Activated T-cell treated with anti-CD3 and anti-CD28 coated beads, Interleukin-2, amount 50 U/mL, for 24 hours (primary cell): ENCODE measurements around the gene TPRN.

Experiments used
- DNase-seq: peaks from one replicate; pipeline ENCODE4 v3.0.0-alpha.2; 2020
- H3K27ac Mint-ChIP-seq: 2 replicates; pipeline ENCODE4 v1.8.0; 2020; ENCODE audit warnings: mild to moderate bottlenecking, mixed read lengths
- H3K27me3 Mint-ChIP-seq: 2 replicates; pipeline ENCODE4 v1.8.0; 2020; ENCODE audit warnings: mixed read lengths
- H3K36me3 Mint-ChIP-seq: 2 replicates; pipeline ENCODE4 v1.8.0; 2020; ENCODE audit warnings: low read depth, mixed read lengths
- H3K4me1 Mint-ChIP-seq: 2 replicates; pipeline ENCODE4 v1.8.0; 2020; ENCODE audit warnings: low read depth, mixed read lengths
- H3K4me3 Mint-ChIP-seq: 2 replicates; pipeline ENCODE4 v1.8.0; 2020; ENCODE audit warnings: mild to moderate bottlenecking, moderate library complexity, mixed read lengths
- H3K9me3 Mint-ChIP-seq: 2 replicates; pipeline ENCODE4 v1.8.0; 2020; ENCODE audit warnings: mixed read lengths

TPRN gene

GRCh38 chr9:137172901-137173795 lies 27.4 kb downstream of the TPRN start:
- Mint-ChIP-seq H3K4me3 (no peak overlapping the region), H3K27ac (no peak overlapping the region), H3K36me3 (peaks cover 10% of the 10 kb centered on the region), H3K27me3 (peaks cover 47% of the 10 kb centered on the region), H3K9me3 (no peaks in the 10 kb centered on the region), H3K4me1 (peaks cover 10% of the 10 kb centered on the region)
- no peak for DNase-seq

- DNase-seq: no peak
- H3K4me3 Mint-ChIP-seq: no peak overlapping the region
- H3K4me1 Mint-ChIP-seq: peaks cover 12% of the 10 kb centered on the region
- no peaks in the 10 kb centered on the region for H3K9me3 Mint-ChIP-seq
- H3K27me3 Mint-ChIP-seq: peaks cover 57% of the 10 kb centered on the region
- H3K27ac Mint-ChIP-seq: no peak overlapping the region
- no peaks in the 10 kb centered on the region for H3K36me3 Mint-ChIP-seq
Measured at GRCh38 chr9:137171149-137171900, 29.2 kb downstream of the TPRN start.

GRCh38 chr9:137170486-137171148 lies 29.9 kb downstream of the TPRN start:
- Mint-ChIP-seq H3K36me3 (no peaks in the 10 kb centered on the region), H3K27ac (no peak overlapping the region), H3K4me1 (peaks cover 12% of the 10 kb centered on the region), H3K9me3 (no peaks in the 10 kb centered on the region), H3K27me3 (peaks cover 64% of the 10 kb centered on the region), H3K4me3 (no peak overlapping the region)
- DNase-seq: no peak

- Mint-ChIP-seq H3K9me3 (no peaks in the 10 kb centered on the region), H3K4me3 (peak within 1 kb of the TSS; percentile 51), H3K27me3 (peaks cover 71% of the 10 kb centered on the region), H3K4me1 (peaks cover 10% of the 10 kb centered on the region), H3K27ac (no peak within 1 kb of the TSS), H3K36me3 (no peaks in the 10 kb centered on the region)
- no peak for DNase-seq
Measured at GRCh38 chr9:137169896-137170358, 30.6 kb downstream of the TPRN start, which contains the start of gene LRRC26. Gene LRRC26, minus strand, starts transcription at chr9:137170051. Its CDS starts 108 bp downstream, at chr9:137169943.

DNA sequence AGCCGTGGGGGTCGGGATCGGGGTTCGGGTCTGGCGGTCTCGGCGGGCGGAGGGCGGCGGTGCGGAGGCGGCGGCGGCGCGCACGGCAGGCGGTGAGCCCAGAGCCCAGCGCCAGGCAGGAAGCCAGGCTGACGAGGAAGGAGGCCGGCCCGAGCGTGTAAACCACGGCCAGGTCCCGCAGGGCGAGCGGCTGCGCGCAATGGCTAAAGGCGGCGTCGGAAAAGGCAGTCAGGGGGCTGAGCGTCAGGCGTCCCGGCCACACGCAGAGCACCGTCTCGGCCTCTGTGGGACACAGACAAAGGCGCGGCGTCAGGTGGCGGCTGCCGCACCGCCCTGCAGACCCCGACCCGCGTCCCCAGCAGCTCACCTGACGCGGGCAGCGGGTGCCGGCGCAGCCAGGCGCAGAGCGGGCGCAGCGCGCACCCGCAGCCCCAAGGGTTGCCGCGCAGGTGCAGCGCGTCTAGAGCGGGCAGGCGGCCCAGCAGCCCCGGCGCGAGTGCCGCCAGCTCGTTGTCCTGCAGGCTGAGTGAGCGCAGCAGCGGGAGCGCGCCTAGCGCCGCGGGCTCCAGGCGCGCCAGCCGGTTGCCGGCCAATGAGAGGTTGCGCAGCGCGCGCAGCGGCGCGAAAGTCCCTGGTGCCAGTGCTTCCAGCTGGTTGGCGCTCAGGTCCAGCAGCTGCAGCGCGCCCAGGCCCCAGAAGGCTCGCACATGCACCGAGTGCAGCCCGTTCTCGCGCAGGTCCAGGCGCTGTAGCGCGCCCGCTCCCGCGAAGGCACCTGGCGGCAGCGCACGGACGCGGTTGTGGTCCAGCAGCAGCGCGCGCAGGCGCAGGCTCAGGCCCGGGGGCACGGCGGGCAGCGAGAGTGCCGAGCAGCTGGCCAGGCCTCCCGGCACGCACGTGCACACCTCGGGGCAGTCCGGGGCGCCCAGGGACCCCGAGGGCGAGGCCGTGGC lies 31.4 kb downstream of the TPRN start:
- H3K9me3 Mint-ChIP-seq: no peaks in the 10 kb centered on the region
- H3K36me3 Mint-ChIP-seq: no peaks in the 10 kb centered on the region
- DNase-seq: peak; percentile 50
- peaks cover 6% of the 10 kb centered on the region for H3K4me1 Mint-ChIP-seq
- H3K4me3 Mint-ChIP-seq: peak overlapping the region; percentile 51
- H3K27me3 Mint-ChIP-seq: peaks cover 79% of the 10 kb centered on the region
- no peak overlapping the region for H3K27ac Mint-ChIP-seq

DNA sequence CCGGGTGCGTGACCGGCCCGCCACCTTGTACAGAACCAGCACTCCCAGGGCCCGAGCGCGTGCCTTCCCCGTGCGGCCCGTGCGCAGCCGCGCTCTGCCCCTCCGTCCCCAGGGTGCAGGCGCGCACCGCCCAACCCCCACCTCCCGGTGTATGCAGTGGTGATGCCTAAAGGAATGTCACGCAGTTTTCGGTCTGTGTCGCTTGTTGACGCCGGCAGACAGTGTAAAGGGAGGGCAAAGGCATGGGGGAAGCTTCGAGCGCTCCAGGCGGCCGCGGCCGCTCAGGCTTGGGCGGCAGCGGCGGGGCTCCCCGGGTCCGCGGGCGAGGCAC lies 32.0 kb downstream of the TPRN start:
- peaks cover 5% of the 10 kb centered on the region for H3K4me1 Mint-ChIP-seq
- peaks cover 77% of the 10 kb centered on the region for H3K27me3 Mint-ChIP-seq
- no peak overlapping the region for H3K27ac Mint-ChIP-seq
- DNase-seq: no peak
- H3K4me3 Mint-ChIP-seq: no peak overlapping the region
- H3K9me3 Mint-ChIP-seq: no peaks in the 10 kb centered on the region
- no peaks in the 10 kb centered on the region for H3K36me3 Mint-ChIP-seq

- Mint-ChIP-seq H3K36me3 (no peaks in the 10 kb centered on the region), H3K9me3 (no peaks in the 10 kb centered on the region), H3K4me1 (peaks cover 9% of the 10 kb centered on the region), H3K4me3 (no peak overlapping the region), H3K27ac (no peak overlapping the region), H3K27me3 (peaks cover 77% of the 10 kb centered on the region)
- no peak for DNase-seq
Measured at GRCh38 chr9:137167747-137168572, 32.6 kb downstream of the TPRN start.

DNA sequence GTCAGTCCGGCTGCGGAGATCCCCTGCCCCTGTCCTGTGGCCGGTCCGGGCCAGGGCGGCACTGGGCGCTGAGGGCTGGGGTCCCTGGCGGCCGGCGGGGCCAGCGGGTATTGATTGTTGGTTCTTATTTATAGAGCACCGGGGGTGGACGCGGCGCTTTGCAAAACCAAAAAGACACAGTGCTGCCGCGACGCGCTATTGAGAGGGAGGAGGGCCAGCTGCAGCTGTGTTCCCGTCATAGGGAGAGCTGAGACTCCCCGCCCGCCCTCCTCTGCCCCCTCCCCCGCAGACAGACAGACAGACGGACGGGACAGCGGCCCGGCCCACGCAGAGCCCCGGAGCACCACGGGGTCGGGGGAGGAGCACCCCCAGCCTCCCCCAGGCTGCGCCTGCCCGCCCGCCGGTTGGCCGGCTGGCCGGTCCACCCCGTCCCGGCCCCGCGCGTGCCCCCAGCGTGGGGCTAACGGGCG lies 33.2 kb downstream of the TPRN start:
- Mint-ChIP-seq H3K4me1 (peaks cover 11% of the 10 kb centered on the region), H3K4me3 (no peak overlapping the region), H3K27me3 (peaks cover 76% of the 10 kb centered on the region), H3K36me3 (no peaks in the 10 kb centered on the region), H3K9me3 (no peaks in the 10 kb centered on the region), H3K27ac (no peak overlapping the region)
- DNase-seq: no peak

DNA sequence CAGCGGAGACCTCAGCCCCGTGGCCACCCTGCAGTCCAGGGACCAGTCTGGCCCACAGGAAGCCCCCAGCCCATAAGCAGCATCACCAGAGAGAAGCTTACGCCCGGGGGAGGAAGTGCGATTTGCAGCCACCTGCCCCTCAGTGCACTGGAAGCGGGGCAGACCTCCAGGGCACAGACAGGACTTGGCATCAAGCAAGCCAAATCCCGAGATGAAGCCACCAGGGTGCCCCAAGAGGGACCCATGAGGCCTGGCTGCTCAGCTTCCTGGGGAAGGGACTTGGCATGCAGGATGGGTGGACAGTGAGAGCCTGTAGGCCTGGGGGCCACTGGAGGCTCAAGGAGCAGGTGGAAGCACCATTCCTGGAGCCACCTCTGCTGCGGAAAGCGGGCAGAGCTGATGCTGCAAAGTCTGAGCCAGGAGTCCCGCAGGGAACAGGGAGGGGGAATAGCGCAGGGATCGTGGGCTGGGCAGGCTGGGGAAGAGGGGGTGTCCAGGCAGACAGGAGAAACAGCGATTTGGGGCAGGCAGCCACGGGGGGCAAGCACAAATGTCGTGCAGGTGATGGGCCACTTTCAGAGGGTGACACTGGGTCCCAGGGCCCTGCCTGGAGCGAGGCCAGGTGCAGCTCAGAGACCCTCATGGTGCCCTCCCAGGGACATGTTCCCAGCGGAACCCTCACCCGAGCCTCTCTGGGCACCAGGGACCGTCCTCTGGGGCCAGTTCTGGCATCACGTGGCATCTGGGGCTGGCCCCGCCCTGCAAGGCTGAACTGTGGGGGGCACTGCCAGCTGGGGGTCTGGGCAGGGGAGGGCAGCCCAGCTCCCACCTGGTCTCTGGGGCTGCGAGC lies 33.9 kb downstream of the TPRN start:
- no peak overlapping the region for H3K4me3 Mint-ChIP-seq
- H3K36me3 Mint-ChIP-seq: no peaks in the 10 kb centered on the region
- no peak for DNase-seq
- H3K4me1 Mint-ChIP-seq: peaks cover 11% of the 10 kb centered on the region
- peaks cover 72% of the 10 kb centered on the region for H3K27me3 Mint-ChIP-seq
- H3K27ac Mint-ChIP-seq: no peak overlapping the region
- H3K9me3 Mint-ChIP-seq: no peaks in the 10 kb centered on the region

- Mint-ChIP-seq H3K27me3 (peaks cover 70% of the 10 kb centered on the region), H3K36me3 (no peaks in the 10 kb centered on the region)
- no peak for DNase-seq
Measured at GRCh38 chr9:137165250-137165836, 35.2 kb downstream of the TPRN start.

DNA sequence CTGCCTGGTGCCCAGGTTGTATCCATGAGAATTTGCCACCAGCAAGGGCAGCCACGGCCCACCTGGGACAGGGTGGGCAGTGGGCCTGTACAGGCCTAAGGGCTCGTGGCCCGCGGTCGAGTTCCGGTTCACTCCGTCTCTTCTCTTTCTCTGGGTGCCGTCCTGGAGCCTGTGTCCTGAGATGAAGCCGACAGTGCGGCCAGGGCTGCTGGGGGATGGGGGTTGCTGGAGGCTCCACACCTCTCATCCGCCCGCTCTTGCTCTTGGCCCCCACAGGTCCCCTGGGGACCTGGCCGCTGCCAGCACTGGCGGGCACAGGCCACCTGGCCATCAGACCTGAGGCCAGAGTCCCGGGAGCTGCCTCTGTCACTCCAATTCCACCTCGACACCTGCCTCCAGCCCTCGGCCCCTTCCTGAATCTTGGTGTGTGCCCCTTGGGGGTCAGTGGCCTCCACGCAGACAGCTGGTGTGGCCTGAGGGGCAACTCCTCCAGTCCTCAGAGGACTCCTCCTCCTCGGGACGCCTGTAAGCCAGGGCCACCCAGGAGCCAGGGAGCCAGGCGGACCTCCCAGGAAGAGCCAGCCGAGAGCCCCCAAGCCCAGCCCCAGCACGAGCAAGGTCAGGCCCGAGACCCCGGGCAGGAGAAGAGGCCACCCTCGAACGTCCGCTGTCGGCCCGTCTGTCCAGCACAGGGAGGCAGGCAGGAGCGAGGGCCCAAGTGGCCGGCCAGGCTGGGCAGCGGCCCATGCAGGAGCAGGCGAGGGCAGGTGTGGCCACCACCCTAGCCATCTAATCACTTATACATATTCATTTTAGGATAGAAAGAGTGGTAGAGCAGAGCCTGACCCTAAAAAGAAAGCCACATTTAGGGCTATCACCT lies 35.9 kb downstream of the TPRN start:
- Mint-ChIP-seq H3K9me3 (no peaks in the 10 kb centered on the region), H3K27me3 (peaks cover 72% of the 10 kb centered on the region), H3K27ac (no peak overlapping the region), H3K4me3 (no peak overlapping the region), H3K4me1 (peaks cover 11% of the 10 kb centered on the region), H3K36me3 (no peaks in the 10 kb centered on the region)
- DNase-seq: no peak

More at GRCh38 chr9:137165250-137165836, 35.2 kb downstream of the TPRN start:
- H3K4me3 Mint-ChIP-seq: no peak overlapping the region
- no peak overlapping the region for H3K27ac Mint-ChIP-seq
- no peaks in the 10 kb centered on the region for H3K9me3 Mint-ChIP-seq
- H3K4me1 Mint-ChIP-seq: peaks cover 11% of the 10 kb centered on the region
